GM21737 (cell line): ENCODE results near the gene MAMDC2.

ENCODE experiments used
- ATAC-seq: cut with Tn5 transposase; IDR thresholded peaks from one replicate; pipeline ENCODE4 v1.9.1; 2021; ENCODE audit warnings: mild to moderate bottlenecking, moderate library complexity; ENCODE audit not compliant: unreplicated experiment

The MAMDC2 gene

GRCh38 chr9:70060883-70061507 lies 17.3 kb downstream of the MAMDC2 start:
- peak; percentile 98 for ATAC-seq

GRCh38 chr9:70061776-70062175 lies 18.1 kb downstream of the MAMDC2 start:
- ATAC-seq = no peak

- no peak for ATAC-seq
Observed at GRCh38 chr9:70064496-70064895, 20.8 kb downstream of the MAMDC2 start.

GRCh38 chr9:70065572-70065971 lies 21.9 kb downstream of the MAMDC2 start:
- ATAC-seq = no peak

GRCh38 chr9:70066418-70066817 lies 22.8 kb downstream of the MAMDC2 start:
- ATAC-seq = no peak

- ATAC-seq = no peak
Observed at GRCh38 chr9:70066874-70067273, 23.2 kb downstream of the MAMDC2 start.

- ATAC-seq = no peak
Observed at GRCh38 chr9:70069704-70070103, 26.1 kb downstream of the MAMDC2 start.

- no peak for ATAC-seq
Observed at GRCh38 chr9:70073193-70073592, 29.5 kb downstream of the MAMDC2 start.

GRCh38 chr9:70073756-70074155 lies 30.1 kb downstream of the MAMDC2 start:
- ATAC-seq = no peak

- no peak for ATAC-seq
Observed at GRCh38 chr9:70076678-70077077, 33.0 kb downstream of the MAMDC2 start.

GRCh38 chr9:70079417-70080037 lies 35.9 kb downstream of the MAMDC2 start:
- no peak for ATAC-seq

GRCh38 chr9:70080481-70081119 lies 37.0 kb downstream of the MAMDC2 start:
- no peak for ATAC-seq

GRCh38 chr9:70081120-70081495 lies 37.5 kb downstream of the MAMDC2 start:
- ATAC-seq = no peak

GRCh38 chr9:70083429-70083828 lies 39.8 kb downstream of the MAMDC2 start:
- ATAC-seq = no peak

- ATAC-seq = no peak
Observed at GRCh38 chr9:70085241-70085640, 41.6 kb downstream of the MAMDC2 start.

- ATAC-seq = no peak
Observed at GRCh38 chr9:70091103-70091502, 47.5 kb downstream of the MAMDC2 start.

GRCh38 chr9:70091572-70091971 lies 47.9 kb downstream of the MAMDC2 start:
- no peak for ATAC-seq

- no peak for ATAC-seq
Observed at GRCh38 chr9:70092190-70092589, 48.5 kb downstream of the MAMDC2 start.

- no peak for ATAC-seq
Observed at GRCh38 chr9:70093095-70093494, 49.4 kb downstream of the MAMDC2 start.

- no peak for ATAC-seq
Observed at GRCh38 chr9:70093944-70094343, 50.3 kb downstream of the MAMDC2 start.

GRCh38 chr9:70094747-70095146 lies 51.1 kb downstream of the MAMDC2 start:
- ATAC-seq = no peak

- ATAC-seq = no peak
Observed at GRCh38 chr9:70097187-70097586, 53.5 kb downstream of the MAMDC2 start.
